ENCODE measurements around the gene PER2. TPM values are rescaled to one million over a fixed set of nuclear protein-coding genes. Genes with fewer than 3 reads are reported as not detected.

Gene PER2
- total and polyA plus RNA-seq, 2 of the 4 experiments (the other 2 are of a cell fraction): 1.7 to 3.2 TPM

DNA sequence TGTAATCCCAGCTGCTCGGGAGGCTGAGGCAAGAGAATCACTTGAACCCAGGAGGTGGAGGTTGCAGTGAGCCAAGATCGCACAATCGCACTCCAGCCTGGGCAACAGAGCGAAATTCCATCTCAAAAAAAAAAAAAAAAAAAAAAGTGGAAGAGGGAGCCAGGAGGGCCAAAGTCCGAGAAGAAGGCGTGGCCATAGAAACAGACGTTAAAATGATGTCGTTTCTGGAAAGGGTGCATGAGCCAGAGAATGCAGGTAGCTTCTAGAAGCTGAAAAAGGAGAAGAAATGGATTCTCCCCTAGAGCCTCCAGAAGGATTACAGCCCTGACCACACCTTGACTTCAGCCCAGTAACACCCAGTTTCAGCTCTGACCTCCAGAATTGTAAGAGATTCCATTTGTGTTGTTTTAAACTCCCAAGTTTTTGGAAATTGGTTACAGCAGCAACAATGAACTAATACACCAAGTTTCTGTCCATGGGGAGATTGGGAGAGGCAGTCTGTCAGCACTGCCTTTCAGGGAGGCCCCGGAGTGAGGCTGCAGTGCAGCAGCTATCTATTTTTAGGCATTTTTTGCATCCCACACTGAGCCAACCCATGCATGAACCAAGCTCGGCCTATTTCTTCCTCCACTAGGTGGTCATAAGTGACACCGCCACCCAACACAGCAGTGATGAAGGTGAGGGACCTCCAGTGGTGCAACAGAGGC is 17.7 kb upstream of the PER2 start:
- Histone ChIP-seq H3K9me1 (ENCODE audit: insufficient read depth, low read length) (no peaks in the 10 kb centered on the region), H3K27ac (ENCODE audit: insufficient read depth, low read length) (no peak overlapping the region), H2BK120ac (ENCODE audit: low read depth, low read length) (no peak overlapping the region), H3K18ac (ENCODE audit: low read depth, low read length) (no peak overlapping the region), H2AK9ac (replicated peaks; ENCODE audit: low read depth, low read length, poor library complexity) (no peak overlapping the region), H3K14ac (replicated peaks; ENCODE audit: low read depth, low read length) (no peak overlapping the region), H2BK15ac (ENCODE audit: low read depth, low read length) (no peak overlapping the region), H3K9ac (ENCODE audit: low read depth, low read length) (no peak overlapping the region), H4K91ac (ENCODE audit: insufficient read depth, low read depth, low read length) (no peak overlapping the region), H3K23ac (ENCODE audit: low read depth, low read length) (no peak overlapping the region), H3K36me3 (ENCODE audit: control insufficient read depth, insufficient read depth, low read length) (no peaks in the 10 kb centered on the region), H3K4ac (ENCODE audit: low read depth, low read length) (no peak overlapping the region), H3K4me3 (ENCODE audit: insufficient read depth, low read depth, low read length) (no peak overlapping the region), H2BK5ac (ENCODE audit: low read depth, low read length, poor library complexity, severe bottlenecking) (no peak overlapping the region), H4K20me1 (ENCODE audit: insufficient read depth, low read length) (no peaks in the 10 kb centered on the region), H4K8ac (ENCODE audit: low read depth in 2 of 2, low read length in 2 of 2) (no peak overlapping the region), H3K79me1 (ENCODE audit: low read depth in 1 of 2, low read length in 2 of 2) (no peaks in the 10 kb centered on the region), H4K5ac (ENCODE audit: low read depth, low read length) (no peak overlapping the region), H2AFZ (replicated peaks; ENCODE audit: low read length, poor library complexity) (no peak overlapping the region), H3K27me3 (ENCODE audit: control insufficient read depth, insufficient read depth, low read length) (peaks cover 19% of the 10 kb centered on the region), H3K9me3 (ENCODE audit: control insufficient read depth, insufficient read depth, low read length) (no peaks in the 10 kb centered on the region), H3K4me2 (ENCODE audit: low read depth, low read length) (no peak overlapping the region), H3K4me1 (ENCODE audit: control insufficient read depth, insufficient read depth, low read length) (no peaks in the 10 kb centered on the region), H2AK5ac (ENCODE audit: low read depth, low read length) (no peak overlapping the region), H3K56ac (ENCODE audit: extremely low read depth, insufficient read depth, low read length) (no peak overlapping the region), H2BK20ac (ENCODE audit: low read depth, low read length) (no peak overlapping the region)
- dilution Hi-C loops (cut with HindIII; ENCODE audit: low sequenced_read_pairs, unreplicated experiment): no loop called here
- WGBS, 2 experiments (ENCODE audit: extremely low coverage in 2 of 2, insufficient read length in 1 of 2): 100% methylated on average over 2 of the region's 11 CpGs; no CpG with 5 or more reads in 1 of the 2 experiments
- TF ChIP-seq RAD21 (IDR thresholded peaks at IDR 0.05; ENCODE audit: low read length) (no peak), NFE2L2 (IDR thresholded peaks at IDR 0.05; ENCODE audit: low read depth, low read length) (no peak), ELK1 (IDR thresholded peaks at IDR 0.05; ENCODE audit: borderline replicate concordance, low read depth, low read length) (no peak), CEBPB (IDR thresholded peaks at IDR 0.05; ENCODE audit: low read depth, low read length) (no peak), RFX5 (IDR thresholded peaks at IDR 0.05; ENCODE audit: low read depth, low read length) (no peak)
- TF ChIP-seq, protein P1, sequence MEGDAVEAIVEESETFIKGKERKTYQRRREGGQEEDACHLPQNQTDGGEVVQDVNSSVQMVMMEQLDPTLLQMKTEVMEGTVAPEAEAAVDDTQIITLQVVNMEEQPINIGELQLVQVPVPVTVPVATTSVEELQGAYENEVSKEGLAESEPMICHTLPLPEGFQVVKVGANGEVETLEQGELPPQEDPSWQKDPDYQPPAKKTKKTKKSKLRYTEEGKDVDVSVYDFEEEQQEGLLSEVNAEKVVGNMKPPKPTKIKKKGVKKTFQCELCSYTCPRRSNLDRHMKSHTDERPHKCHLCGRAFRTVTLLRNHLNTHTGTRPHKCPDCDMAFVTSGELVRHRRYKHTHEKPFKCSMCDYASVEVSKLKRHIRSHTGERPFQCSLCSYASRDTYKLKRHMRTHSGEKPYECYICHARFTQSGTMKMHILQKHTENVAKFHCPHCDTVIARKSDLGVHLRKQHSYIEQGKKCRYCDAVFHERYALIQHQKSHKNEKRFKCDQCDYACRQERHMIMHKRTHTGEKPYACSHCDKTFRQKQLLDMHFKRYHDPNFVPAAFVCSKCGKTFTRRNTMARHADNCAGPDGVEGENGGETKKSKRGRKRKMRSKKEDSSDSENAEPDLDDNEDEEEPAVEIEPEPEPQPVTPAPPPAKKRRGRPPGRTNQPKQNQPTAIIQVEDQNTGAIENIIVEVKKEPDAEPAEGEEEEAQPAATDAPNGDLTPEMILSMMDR (conservative IDR thresholded peaks at IDR 0.05; ENCODE audit: low read depth, low read length): no peak
- ChIA-PET CTCF (interaction anchor here (0.6 to 1.6 kb wide), 2 partner anchors 9 to 1686 kb away, joined by 3 to 8 read pairs; no protein-coding TSS in a partner anchor), POLR2A (ENCODE audit: unreplicated experiment) (interaction anchor here (0.7 kb wide), 1 partner anchor 204 kb away, joined by 14 read pairs; no protein-coding TSS in a partner anchor)
- in situ Hi-C loops (cut with MboI; ENCODE audit: low sequenced_read_pairs): no loop called here
- ATAC-seq (ENCODE audit: low read depth) (no peak), DNase-seq (no peak)
- no TSS peak for BruUV-seq (replicated peaks)
- intact Hi-C loops (cut with micrococcal nuclease): no loop called here

Measured in IMR-90 (cell line).